Eye (tissue), 1 donor: Measurements from ENCODE around the gene SLC25A47.
A peak's percentile ranks its signal among the peaks of the same experiment; 100 is the strongest.
"Not testable (repeated sequence)": the region's sequence is repeated elsewhere in the genome, so short reads cannot be mapped to it uniquely, and the experiment has no call there.

Experiments used
- DNase-seq: peaks from one replicate; pipeline ENCODE4 v3.0.0-alpha.2; 2015

SLC25A47 gene

GRCh38 chr14:100328495-100329163 lies 5.5 kb downstream of the SLC25A47 start:
- no peak for DNase-seq

GRCh38 chr14:100329233-100330006 lies 6.3 kb downstream of the SLC25A47 start:
- DNase-seq: no peak

GRCh38 chr14:100330007-100330344 lies 6.8 kb downstream of the SLC25A47 start:
- DNase-seq: no peak

- DNase-seq: no peak
Observed at GRCh38 chr14:100330388-100330931, 7.3 kb downstream of the SLC25A47 start.

- no peak for DNase-seq
Observed at GRCh38 chr14:100332071-100332639, 9.0 kb downstream of the SLC25A47 start.

GRCh38 chr14:100332797-100333196 lies 9.7 kb downstream of the SLC25A47 start:
- DNase-seq: peak; percentile 69

- no peak for DNase-seq
Observed at GRCh38 chr14:100333311-100333710, 10.2 kb downstream of the SLC25A47 start.

GRCh38 chr14:100333827-100334226 lies 10.7 kb downstream of the SLC25A47 start:
- no peak for DNase-seq

- DNase-seq: no peak
Observed at GRCh38 chr14:100334904-100335303, 11.8 kb downstream of the SLC25A47 start.

- no peak for DNase-seq
Observed at GRCh38 chr14:100336618-100337530, 13.7 kb downstream of the SLC25A47 start.

- DNase-seq: no peak
Observed at GRCh38 chr14:100339766-100340422, 16.8 kb downstream of the SLC25A47 start.

- DNase-seq: no peak
Observed at GRCh38 chr14:100340423-100340813, 17.3 kb downstream of the SLC25A47 start.

GRCh38 chr14:100341301-100342031 lies 18.3 kb downstream of the SLC25A47 start:
- DNase-seq: no peak

GRCh38 chr14:100342195-100342594 lies 19.1 kb downstream of the SLC25A47 start:
- DNase-seq: no peak

- not testable (repeated sequence) for DNase-seq
Observed at GRCh38 chr14:100342826-100343225, 19.7 kb downstream of the SLC25A47 start.

GRCh38 chr14:100344657-100345056 lies 21.5 kb downstream of the SLC25A47 start:
- DNase-seq: not testable (repeated sequence)

- DNase-seq: no peak
Observed at GRCh38 chr14:100345711-100346110, 22.6 kb downstream of the SLC25A47 start.

- DNase-seq: no peak
Observed at GRCh38 chr14:100346306-100347091, 23.4 kb downstream of the SLC25A47 start.

GRCh38 chr14:100348253-100348729 lies 25.2 kb downstream of the SLC25A47 start:
- no peak for DNase-seq
